Stimulated activated CD8-positive, alpha-beta memory T cell treated with anti-CD3 and anti-CD28 coated beads, Interleukin-2, amount 100 ng/mL, for 48 hours (primary cell): ENCODE measurements around the gene KRT35.

ENCODE experiments used
- DNase-seq, 2 donors: peaks; one replicate each; pipeline ENCODE4 v3.0.0-alpha.2; 2020; ENCODE audit warnings: low read depth in 2 of 2

KRT35 gene

GRCh38 chr17:41481036-41481435 is at the start of gene KRT35:
Gene KRT35 (minus strand): TSS chr17:41481151. CDS start chr17:41481097, 54 bp downstream.
- DNase-seq = no peak

GRCh38 chr17:41530062-41531048 is 49.4 kb upstream of the KRT35 start:
- DNase-seq = no peak

- no peak for DNase-seq
Observed at GRCh38 chr17:41529491-41529915, 48.6 kb upstream of the KRT35 start.

- DNase-seq = no peak
Observed at GRCh38 chr17:41528959-41529353, 48.0 kb upstream of the KRT35 start.

- DNase-seq = no peak
Observed at GRCh38 chr17:41527063-41528023, 46.4 kb upstream of the KRT35 start.

GRCh38 chr17:41524261-41524660 is 43.3 kb upstream of the KRT35 start:
- no peak for DNase-seq

- no peak for DNase-seq
Observed at GRCh38 chr17:41523787-41524186, 42.8 kb upstream of the KRT35 start.

- no peak for DNase-seq
Observed at GRCh38 chr17:41523225-41523593, 42.3 kb upstream of the KRT35 start.

- DNase-seq = no peak
Observed at GRCh38 chr17:41522301-41523224, 41.6 kb upstream of the KRT35 start.

GRCh38 chr17:41521574-41522261 is 40.8 kb upstream of the KRT35 start:
- no peak for DNase-seq

GRCh38 chr17:41520821-41521521 is 40.0 kb upstream of the KRT35 start:
- no peak for DNase-seq

GRCh38 chr17:41519501-41520224 is 38.7 kb upstream of the KRT35 start:
- no peak for DNase-seq

GRCh38 chr17:41518789-41519449 is 38.0 kb upstream of the KRT35 start, which contains the start of gene KRT15:
Gene KRT15 (minus strand): TSS chr17:41518890. CDS start chr17:41518827, 63 bp downstream.
- no peak for DNase-seq

GRCh38 chr17:41518031-41518430 is 37.1 kb upstream of the KRT35 start:
- no peak for DNase-seq

- no peak for DNase-seq
Observed at GRCh38 chr17:41516830-41517283, 35.9 kb upstream of the KRT35 start.

- no peak for DNase-seq
Observed at GRCh38 chr17:41516147-41516829, 35.3 kb upstream of the KRT35 start.

GRCh38 chr17:41513168-41513547 is 32.2 kb upstream of the KRT35 start:
- DNase-seq = no peak
